Measurements from ENCODE around the gene MTHFD1L.

- TF ChIP-seq POLR2AphosphoS5 (IDR thresholded peaks at IDR 0.05; ENCODE audit: borderline replicate concordance, low read depth, low read length) (no peak), EZH2 (IDR thresholded peaks at IDR 0.05) (no peak)
Observed at GRCh38 chr6:150962436-150962835, 96.9 kb downstream of the MTHFD1L start.
